HG03103 (cell line): ENCODE measurements around the gene CEP295NL.
A peak's percentile ranks its signal among the peaks of the same experiment; 100 is the strongest.
"Not testable (repeated sequence)": the region's sequence is repeated elsewhere in the genome, so short reads cannot be mapped to it uniquely, and the experiment has no call there.

Experiments
- ATAC-seq: cut with Tn5 transposase; IDR thresholded peaks from one replicate; pipeline ENCODE4 v1.9.1; 2021; ENCODE audit warnings: low read depth; ENCODE audit not compliant: unreplicated experiment

Gene CEP295NL

DNA sequence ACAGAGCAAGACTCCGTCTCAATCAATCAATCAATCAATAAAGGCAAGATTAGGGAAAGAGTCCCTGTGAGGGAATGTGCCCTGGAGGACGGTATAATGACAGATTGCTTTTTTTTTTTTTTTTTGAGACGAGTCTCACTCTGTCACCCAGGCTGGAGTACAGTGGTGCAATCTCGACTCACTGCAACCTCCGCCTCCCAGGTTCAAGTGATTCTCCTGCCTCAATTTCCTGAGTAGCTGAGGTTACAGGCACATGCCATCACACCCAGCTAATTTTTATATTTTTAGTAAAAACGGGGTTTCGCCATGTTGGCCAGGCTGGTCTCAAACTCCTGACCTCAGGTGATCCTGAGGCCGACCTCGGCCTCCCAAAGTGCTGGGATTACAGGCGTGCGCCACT, 12.9 kb downstream of the CEP295NL start:
- not testable (repeated sequence) for ATAC-seq

DNA sequence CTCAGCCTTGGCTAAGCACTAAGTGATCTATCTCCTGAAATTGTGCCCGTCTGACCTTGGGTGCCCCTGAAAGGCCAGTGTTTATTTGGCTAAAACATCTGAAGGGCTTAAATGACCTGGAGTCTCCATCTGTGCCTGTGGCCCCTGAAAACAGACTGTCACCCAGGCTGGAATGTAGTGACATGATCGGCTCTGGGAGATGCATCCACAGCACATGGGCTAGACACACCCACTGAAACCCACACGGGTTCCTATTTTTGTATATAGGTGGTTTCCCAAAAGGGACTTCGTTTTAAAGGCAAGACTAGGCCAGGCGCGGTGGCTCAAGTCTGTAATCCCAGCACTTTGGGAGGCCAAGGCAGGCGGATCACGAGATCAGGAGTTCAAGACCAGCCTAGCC, 13.5 kb downstream of the CEP295NL start:
- ATAC-seq = peak; percentile 56

DNA sequence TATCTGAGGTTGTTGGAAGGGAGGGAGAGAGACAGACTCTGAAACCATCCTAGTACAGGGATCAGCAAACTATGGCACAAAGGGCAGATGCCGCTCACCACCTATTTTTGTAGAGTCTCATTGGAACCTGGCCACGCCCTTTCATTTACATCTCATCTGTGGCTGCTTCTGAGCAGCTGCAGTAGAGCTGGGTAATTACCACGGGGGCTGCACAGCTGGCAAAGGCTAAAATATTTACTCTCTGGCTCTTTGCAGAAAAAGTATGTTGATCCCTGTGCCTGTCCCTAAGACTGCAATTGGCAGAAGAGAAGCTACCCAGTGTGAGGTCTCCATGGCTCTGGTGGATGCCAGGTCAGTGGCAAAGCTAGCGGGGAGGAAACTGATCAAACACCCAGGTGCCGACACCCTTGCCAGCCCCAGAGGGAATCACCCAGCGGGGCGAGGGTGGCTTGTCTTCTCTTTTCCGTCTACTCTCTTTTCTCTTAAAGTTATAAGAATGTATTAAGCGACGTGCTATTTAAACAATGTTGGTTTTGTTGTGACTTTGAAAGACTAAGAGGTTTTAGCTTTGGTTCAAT, 14.0 kb downstream of the CEP295NL start:
- ATAC-seq = no peak

DNA sequence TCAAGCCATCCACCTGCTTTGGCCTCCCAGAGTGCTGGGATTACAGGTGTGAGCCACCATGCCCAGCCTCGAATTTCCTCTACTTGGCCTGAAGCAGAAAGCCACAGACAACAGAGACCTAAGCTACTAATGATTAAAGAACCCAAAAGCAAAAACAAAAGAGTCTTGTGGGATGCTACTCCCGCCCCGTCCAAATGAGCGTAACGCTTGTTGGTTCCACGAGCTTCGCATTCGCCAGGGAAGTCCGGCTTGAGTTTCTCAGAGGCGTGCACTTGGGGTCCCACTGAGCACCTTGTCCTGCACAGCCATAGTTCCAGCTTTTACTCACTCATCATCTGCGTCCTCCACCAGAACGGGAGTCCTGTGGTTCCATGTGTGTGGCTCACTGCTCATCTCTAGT, 16.0 kb downstream of the CEP295NL start:
- no peak for ATAC-seq

DNA sequence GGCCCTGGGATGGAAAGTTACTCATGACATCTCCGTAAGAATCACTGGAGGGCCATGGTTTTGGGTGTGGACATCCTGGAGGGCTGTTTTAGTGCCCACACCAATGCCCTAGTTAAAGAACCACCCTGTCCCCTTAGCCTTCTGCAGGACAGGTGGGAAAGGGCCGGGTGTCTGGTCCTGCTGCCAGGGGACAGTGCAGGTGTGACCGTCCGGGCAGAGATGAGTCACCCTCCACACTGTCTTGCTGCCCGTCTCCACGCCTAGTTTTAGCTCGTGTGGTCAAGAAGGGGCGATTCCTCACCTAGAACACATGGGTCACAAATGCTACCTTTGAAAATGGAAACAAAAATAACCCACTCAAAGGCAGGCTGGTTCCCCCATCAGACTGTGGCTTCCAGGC, 17.0 kb downstream of the CEP295NL start:
- ATAC-seq = no peak

DNA sequence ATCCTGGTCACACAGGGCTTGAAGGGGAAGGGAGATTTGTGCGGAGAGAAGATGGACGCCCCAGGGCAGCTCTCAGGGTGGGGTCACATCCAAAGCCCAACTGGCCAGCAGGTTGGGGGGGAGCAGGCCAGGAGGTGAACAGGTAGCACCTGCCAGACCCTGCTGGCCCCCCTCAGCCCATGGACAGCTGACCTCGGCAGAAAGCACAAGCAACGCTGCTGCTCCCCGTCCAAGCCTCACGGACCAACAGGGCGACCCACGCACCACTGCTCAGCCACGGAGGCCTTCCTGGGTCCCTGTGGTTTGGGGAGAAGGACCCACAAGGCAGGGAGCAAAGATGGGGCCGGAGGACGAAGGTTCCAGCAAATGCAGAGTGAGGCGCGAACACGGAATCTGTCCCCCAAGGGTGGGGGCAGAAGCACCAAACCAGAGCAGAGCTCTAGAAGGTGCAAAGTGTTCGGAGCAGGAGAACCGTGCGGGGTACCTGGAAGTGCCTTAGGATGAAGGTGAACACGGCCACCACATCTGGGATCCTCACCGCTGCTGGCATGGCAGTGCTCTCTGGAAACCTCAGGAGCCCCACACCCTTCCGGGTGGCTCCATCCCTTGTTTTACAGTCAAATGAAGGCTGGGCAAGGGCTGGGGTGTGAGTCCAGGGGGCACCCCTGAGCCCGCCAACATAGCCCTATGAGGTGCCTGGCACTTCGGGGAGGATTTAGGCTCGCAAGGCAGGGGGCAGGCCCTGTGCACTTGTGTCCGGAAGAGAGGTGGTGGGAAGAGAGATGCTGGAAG, 17.9 kb downstream of the CEP295NL start:
- no peak for ATAC-seq

DNA sequence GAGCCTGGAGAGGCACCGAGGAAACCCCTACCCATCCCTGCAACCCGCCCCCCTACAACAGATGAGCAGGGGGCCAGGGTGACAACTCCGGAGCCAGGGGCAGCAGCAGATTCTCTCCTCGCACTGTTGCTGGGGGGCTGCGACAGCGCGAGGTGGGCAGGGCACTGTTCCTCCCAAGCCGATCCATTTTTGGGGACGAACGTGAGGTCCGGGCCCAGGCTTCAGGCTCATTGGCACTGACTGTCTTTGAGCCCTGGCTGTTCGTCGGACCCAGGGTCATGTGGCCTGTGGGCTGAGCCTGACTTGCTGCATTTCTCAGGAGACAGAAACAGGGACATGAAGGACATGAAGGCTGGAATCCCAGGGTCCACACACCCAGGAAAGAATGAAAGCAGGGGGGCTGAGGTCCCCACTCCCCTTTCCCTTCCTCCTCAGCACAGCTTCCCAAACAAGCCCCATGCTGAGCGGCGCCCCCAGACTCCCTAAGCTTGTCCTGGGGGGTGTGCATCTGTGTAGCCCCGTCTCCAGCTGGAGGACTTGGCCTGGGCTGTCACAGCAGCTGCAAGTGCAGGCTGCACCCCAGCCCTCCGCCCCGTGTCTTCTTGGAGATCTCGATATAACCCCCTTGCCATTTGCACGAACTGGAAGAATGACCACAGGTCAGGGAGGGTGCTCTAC, 18.7 kb downstream of the CEP295NL start:
- no peak for ATAC-seq

DNA sequence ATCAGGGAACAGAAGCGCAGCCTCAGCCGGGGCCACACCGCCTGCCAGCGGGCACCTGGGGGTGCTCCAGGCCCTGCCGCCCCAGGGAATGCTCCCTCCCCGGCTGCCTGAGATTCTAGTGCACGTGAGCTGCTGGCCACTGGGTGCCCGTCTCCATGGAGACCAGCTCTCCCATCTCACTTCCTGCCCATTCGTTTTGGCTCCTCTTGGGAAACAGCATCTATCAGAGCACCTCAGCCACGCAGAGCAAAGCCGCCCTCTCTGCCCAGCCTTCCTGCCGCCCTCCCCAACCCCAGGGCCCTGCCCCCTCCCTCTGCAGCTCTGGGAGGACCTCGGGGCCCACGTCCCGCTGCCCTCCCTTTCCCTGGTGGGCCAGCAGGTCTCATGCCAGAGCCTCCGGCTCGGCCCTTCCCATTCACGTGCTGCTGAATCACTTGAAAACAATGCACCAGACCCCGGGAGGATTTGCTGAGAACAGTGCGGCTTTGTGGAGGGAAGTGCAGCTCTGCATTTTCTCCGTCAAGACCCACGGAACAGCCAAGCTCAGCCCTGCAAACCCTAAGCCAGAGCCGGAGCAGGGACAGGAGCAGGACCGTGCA, 19.4 kb downstream of the CEP295NL start:
- ATAC-seq = no peak

DNA sequence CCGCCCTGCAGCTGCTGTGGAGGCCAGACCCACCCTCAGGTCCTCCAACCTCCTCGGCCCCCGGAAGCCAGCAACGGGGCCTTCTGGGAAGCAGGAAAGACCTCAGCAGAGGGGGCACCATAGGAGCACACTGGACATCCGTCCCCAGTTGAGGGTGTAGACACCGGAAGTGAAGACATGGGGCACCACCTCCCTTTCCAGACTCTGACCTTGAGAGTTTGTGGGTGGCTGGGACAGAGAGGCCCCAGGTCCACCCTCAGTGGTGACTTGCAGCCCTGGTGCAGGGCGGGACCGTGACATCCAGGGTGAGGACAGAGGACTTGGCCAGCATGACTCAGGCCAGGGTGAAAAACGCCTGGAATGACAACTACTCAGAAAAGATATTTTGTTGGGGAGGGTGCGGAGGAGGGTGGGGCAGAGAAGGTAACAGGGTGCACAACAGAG, 19.9 kb downstream of the CEP295NL start:
- no peak for ATAC-seq

DNA sequence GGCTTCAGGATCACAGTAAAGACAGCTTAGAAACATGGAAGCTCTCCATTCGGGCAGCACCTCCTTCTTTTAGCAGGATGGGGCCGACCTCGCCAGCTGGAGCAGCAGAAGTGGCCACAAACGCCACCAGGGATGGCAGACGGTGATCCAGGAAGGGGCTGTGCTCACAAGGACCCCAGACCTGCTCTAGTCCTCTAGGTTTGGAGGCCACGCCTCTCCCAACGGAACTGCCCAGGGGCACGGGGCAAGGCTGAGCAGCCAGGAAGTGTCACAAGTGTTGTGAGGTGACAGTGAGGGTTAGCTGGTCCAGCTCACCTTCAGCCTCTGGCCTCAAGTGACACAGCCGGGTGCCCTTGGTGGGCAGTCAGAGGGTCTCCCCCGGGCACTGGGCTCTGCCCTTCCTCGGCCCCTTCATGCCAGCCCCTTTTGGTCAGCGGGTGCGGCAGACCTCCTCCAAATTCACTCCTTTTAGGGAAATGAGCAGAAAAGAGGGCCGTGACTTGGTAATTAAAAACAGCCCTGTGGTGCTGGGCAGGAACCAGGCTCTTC, 20.4 kb downstream of the CEP295NL start:
- ATAC-seq = no peak

DNA sequence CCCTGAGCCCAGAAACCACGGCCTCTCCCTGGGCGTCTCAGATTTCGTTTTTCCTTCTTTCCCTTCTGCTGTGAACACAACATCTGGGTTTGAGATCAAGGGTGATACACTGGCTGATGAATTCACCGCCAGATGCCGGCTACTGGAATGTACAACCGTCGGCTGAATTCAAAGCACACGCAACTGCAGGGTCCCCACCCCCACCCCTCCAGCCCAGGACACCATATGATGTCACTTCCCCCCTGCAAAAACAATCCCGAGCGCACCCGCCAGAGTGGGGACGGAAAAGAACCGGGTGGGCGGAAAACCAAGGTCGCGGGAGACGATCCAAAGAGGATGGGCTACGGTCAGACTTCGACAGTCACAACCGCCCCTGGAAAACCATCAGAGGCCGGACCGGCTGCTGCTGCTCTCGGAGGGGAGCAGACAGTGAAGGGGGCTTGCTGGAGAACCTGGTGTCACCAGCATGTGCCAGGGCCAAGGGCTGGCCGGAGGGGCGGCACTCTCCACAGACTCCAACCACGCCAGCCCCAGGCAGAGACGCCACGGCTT, 23.3 kb downstream of the CEP295NL start:
- no peak for ATAC-seq

DNA sequence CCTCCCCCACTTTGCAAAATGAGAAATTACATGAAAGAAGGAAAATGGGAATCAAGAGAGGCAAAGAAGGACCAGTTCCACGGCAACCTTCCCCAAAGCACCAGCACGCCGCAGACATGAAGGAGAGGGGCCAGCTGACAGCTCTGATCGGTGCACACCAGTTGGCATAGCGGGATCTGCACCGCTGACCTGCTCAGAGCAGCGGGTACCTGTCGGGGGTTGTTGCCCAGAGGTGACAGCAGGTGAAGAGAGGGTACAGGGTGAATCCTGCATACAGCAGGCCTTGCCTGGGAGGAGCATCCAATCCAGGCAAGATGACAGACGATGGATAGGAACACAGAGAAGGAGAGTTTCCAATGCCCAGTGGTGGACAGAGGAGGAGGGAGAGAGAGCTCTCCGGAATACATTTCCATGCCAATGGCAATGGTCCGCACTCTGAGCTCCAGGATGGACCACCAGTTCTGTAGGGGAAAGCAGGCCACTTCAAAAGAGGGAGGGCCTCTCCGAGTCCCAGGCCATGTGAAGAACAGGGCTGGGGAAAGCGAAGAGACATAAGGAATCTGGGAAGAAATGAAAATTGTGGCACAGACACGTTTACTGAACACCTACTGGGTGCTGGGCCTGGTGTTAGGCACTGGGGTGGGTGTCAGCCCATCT, 24.0 kb downstream of the CEP295NL start:
- no peak for ATAC-seq

DNA sequence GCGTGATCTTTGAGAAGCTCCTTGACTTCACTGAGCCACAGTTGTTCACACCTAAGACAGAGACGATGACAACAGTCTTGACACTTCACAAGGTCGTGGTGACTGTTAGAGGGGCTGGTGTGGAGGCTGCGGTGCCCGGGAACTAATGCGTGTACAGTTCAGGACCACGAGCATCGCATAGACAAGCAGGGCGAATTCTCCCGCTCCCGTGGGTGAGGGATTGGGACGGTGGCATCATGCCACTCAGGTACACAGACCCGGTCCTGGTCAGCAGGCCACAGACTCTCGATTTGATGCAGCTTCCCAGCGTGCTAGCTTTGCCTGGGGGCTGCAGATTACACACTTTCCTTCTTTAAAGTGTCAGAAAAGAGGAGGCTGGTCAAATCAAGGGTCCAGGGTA, 24.7 kb downstream of the CEP295NL start:
- ATAC-seq = no peak

DNA sequence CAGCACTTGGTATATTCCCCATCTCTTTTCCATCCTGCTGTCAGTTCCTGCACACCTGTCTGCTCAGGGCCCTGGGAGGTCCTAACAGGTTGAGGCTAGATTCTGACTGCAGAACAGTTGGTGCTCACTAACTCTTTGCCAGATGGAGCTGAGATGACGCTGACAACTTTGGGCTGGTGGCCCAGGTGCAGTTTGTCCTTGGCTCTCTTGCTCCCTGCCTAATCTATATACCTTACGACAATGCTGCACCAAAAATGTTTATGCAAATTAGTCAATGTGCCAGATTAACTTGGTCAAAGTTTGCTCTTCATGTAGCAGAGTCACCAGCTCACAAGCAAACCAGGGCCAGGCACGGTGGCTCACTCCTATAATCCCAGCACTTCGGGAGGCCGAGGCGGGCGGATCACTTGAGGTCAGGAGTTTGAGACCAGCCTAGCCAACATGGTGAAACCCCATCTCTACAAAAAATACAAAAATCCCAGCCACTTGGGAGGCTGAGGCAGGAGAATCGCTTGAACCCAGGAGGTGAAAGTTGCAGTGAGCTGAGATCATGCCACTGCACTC, 26.0 kb downstream of the CEP295NL start:
- ATAC-seq = not testable (repeated sequence)

DNA sequence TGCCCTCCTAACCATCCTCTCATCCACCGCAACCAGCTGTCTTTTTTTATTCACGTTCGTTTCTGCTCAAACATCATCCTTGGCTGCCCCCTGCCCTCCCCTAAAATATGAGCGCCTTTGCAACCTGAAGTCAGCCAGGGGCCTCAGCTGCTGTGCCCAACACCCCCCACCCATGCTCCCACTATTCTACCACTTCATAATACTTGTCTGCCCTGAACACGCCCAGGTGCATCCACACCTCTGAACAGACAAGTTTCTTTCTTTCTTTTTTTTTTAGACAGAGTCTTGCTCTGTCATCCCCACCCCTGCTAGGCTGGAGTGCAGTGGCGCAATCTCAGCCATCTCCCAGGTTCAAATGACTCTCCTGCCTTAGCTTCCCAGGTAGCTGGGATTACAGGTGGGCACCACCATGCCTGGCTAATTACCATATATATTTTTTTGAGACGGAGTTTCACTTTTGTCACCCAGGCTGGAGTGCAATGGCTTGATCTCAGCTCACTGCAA, 26.9 kb downstream of the CEP295NL start:
- ATAC-seq = no peak

DNA sequence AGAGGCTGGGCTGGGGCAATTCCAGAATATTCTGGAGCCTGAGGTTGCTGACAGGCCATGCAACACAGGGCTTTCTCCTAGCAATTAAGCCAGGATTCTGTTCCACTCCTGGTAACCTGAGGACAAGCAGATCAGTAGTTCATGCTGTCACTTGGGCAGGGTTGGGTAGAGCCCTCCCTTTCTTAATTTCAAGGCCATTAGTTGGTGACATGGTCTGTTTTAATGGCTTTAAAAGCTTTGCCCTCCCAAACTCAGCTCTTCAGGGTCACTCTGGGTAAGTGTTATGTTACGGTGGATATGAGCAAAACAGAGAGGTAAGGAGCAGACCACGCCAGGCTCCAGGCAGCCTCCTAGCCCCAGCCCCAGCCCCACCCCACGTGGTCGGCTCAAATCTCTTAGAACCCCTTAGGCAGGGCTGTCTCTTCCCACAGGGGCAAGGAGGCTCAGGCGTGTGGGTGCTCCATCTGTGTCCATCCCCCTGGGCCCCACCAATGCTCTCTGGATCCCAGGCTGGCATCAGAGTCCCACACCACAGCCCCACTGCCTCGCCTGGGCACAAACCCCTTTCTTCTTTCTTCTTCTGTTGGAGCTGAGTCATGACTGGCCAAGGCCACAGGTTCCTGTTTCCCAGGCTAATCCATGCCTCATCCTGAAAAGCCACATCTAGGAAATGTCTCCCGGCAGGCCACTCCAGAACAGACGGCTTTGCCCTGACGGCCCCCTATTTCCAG, 27.5 kb downstream of the CEP295NL start:
- ATAC-seq = no peak

DNA sequence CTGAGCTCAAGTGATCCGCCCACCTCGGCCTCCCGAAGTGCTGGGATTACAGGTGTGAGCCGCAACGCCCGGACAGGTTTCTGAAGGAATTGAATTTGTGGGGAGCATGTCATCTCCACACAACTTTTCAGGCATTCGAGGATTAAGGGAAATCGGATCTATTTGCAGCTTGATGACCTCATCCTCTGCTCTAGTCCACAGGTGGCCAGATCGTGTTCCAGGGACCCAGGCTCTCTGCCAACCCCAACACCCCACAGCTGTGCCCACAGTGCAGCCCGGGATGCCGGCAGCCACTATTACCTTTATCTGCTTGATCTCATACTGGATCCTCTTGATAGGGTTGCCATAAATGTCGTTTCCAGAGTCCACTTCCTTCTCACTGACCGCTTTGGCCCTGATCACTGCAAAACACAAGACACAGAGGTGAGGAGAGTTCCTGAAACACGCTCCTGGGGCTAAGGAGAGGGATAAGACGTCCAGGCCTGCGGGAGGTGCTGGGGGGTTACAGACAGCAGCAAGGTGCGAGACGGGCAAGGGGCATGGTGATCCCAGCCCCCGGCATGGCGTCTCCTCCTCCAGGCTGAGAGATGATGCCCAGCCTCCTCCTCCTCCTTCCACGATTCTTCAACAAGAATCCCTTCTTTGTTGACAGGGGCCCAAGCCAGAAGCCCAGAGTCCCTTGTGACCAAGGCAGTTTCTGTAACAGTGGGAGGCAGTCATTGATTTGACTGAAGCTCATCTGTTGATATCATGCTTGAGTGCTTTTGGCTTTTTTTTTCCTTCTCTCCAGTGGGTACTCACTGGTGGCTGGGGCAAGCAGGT, 29.3 kb downstream of the CEP295NL start:
- no peak for ATAC-seq

DNA sequence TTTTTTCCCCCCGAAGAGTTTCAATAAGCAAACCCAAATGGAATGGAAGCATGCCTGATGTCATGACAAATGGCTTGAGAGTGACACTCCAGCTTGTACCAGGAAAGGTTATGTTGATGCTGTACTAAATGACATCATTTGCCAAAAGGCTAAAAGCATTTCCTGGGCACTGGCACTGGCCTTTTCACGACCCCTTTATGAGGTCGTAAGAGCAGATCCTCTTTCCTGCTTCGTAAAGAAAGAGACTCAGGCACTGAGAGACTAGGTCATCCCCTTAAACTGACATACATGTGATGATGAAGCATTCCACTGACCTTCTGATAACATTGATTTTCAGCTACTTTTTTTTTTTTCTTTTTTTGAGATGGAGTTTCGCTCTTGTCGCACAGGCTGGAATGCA, 30.5 kb downstream of the CEP295NL start:
- no peak for ATAC-seq
